Liver (tissue), 9 donors: Measurements from ENCODE around the gene TRPM2. TPM values are rescaled to one million over a fixed set of nuclear protein-coding genes. Genes with fewer than 3 reads are reported as not detected.
A peak's percentile ranks its signal among the peaks of the same experiment; 100 is the strongest.

ENCODE experiments used
- DNase-seq: peaks from one replicate; pipeline ENCODE4 v3.0.0-alpha.2; 2017; ENCODE audit warnings: low spot score
- H3K27ac ChIP-seq, 2 donors: one replicate each; pipeline ENCODE4 v1.7.0; 2013; ENCODE audit warnings: inconsistent platforms in 2 of 2, low read length in 2 of 2, control low read depth in 1 of 2, low read depth in 1 of 2, mild to moderate bottlenecking in 1 of 2
- H3K27me3 ChIP-seq, 4 donors: one replicate each; pipeline versions ENCODE4 v1.6.1 to v1.7.0; 2013; ENCODE audit warnings: low read length in 3 of 4, inconsistent platforms in 1 of 4, mild to moderate bottlenecking in 1 of 4, moderate library complexity in 1 of 4; ENCODE audit not compliant: control insufficient read depth in 4 of 4, insufficient read depth in 4 of 4
- H3K36me3 ChIP-seq, 4 donors: one replicate each; pipeline versions ENCODE4 v1.6.1 to v1.7.0; 2013; ENCODE audit warnings: low read length in 3 of 4, mild to moderate bottlenecking in 3 of 4, low read depth in 1 of 4, moderate library complexity in 1 of 4; ENCODE audit not compliant: control insufficient read depth in 4 of 4, insufficient read depth in 3 of 4
- H3K4me1 ChIP-seq, 4 donors: one replicate each; pipeline versions ENCODE4 v1.6.1 to v1.7.0; 2013; ENCODE audit warnings: low read length in 3 of 4, mild to moderate bottlenecking in 3 of 4, moderate library complexity in 1 of 4; ENCODE audit not compliant: control insufficient read depth in 4 of 4, insufficient read depth in 4 of 4
- H3K4me3 ChIP-seq, 3 donors: one replicate each; pipeline versions ENCODE4 v1.6.1 to v1.7.0; 2013; ENCODE audit warnings: low read length in 3 of 3, control low read depth in 1 of 3, low read depth in 1 of 3, mild to moderate bottlenecking in 1 of 3
- H3K9ac ChIP-seq, 2 donors: one replicate each; pipeline ENCODE4 v1.7.0; 2013; ENCODE audit warnings: low read length in 2 of 2, mild to moderate bottlenecking in 2 of 2, moderate library complexity in 2 of 2, control low read depth in 1 of 2, low read depth in 1 of 2
- H3K9me3 ChIP-seq, 4 donors: one replicate each; pipeline versions ENCODE4 v1.6.1 to v1.7.0; 2013; ENCODE audit warnings: low read length in 3 of 4; ENCODE audit not compliant: control insufficient read depth in 4 of 4
- CTCF ChIP-seq: fragments of 150-350 bp; IDR thresholded peaks from 2 replicates; pipeline ENCODE4 v1.5.1; 2017; ENCODE audit warnings: improper control_type of control experiment, low read depth, low read length; ENCODE audit not compliant: missing input control
- EGR1 ChIP-seq, 2 donors: IDR thresholded peaks; 2 replicates each; pipeline ENCODE4 v1.6.1; 2016 to 2018; ENCODE audit warnings: antibody characterized with exemption in 2 of 2, low read depth in 2 of 2
- FOXA1 ChIP-seq: IDR thresholded peaks from 2 replicates; pipeline ENCODE4 v1.6.1; 2016; ENCODE audit warnings: antibody characterized with exemption
- FOXA2 ChIP-seq: IDR thresholded peaks from 2 replicates; pipeline ENCODE4 v1.6.1; 2016; ENCODE audit warnings: antibody characterized with exemption
- GABPA ChIP-seq, 2 donors: IDR thresholded peaks in 1 of 2; conservative IDR thresholded peaks in 1 of 2; 2 replicates each; pipeline ENCODE4 v1.6.1; 2016; ENCODE audit warnings: antibody characterized with exemption in 2 of 2, mild to moderate bottlenecking in 1 of 2, moderate library complexity in 1 of 2
- HNF4A ChIP-seq, 2 donors: conservative IDR thresholded peaks; 2 replicates each; pipeline ENCODE4 v1.6.1; 2016; ENCODE audit warnings: antibody characterized with exemption in 2 of 2, mild to moderate bottlenecking in 2 of 2
- HNF4G ChIP-seq: IDR thresholded peaks from 2 replicates; pipeline ENCODE4 v1.6.1; 2016; ENCODE audit warnings: antibody characterized with exemption
- JUND ChIP-seq, 2 donors: IDR thresholded peaks; 2 replicates each; pipeline ENCODE4 v1.6.1; 2016; ENCODE audit warnings: antibody characterized with exemption in 2 of 2
- NR2F2 ChIP-seq: IDR thresholded peaks from 2 replicates; pipeline ENCODE4 v1.6.1; 2016; ENCODE audit warnings: antibody characterized with exemption
- RAD21 ChIP-seq, 2 donors: IDR thresholded peaks; 2 replicates each; pipeline ENCODE4 v1.6.1; 2016; ENCODE audit warnings: antibody characterized with exemption in 2 of 2, mild to moderate bottlenecking in 2 of 2
- REST ChIP-seq: IDR thresholded peaks from 2 replicates; pipeline ENCODE4 v1.6.1; 2016; ENCODE audit warnings: antibody characterized with exemption, mild to moderate bottlenecking
- RXRA ChIP-seq, 2 donors: IDR thresholded peaks; 2 replicates each; pipeline ENCODE4 v1.6.1; 2017 to 2018; ENCODE audit warnings: antibody characterized with exemption in 2 of 2, mild to moderate bottlenecking in 1 of 2
- SP1 ChIP-seq: IDR thresholded peaks from 2 replicates; pipeline ENCODE4 v1.6.1; 2018; ENCODE audit warnings: antibody characterized with exemption, mild to moderate bottlenecking
- TAF1 ChIP-seq: conservative IDR thresholded peaks from 2 replicates; pipeline ENCODE4 v1.6.1; 2016; ENCODE audit warnings: antibody characterized with exemption, mild to moderate bottlenecking
- YY1 ChIP-seq: IDR thresholded peaks from 2 replicates; pipeline ENCODE4 v1.6.1; 2016; ENCODE audit warnings: antibody characterized with exemption, mild to moderate bottlenecking
- WGBS: extraction: QIAGEN DNeasy Blood & Tissue Kit; methylation state at CpG from one replicate; pipeline ENCODE4 v1.1.7; 2013; 5-methylcytosine and 5-hydroxymethylcytosine counted together
- polyA plus RNA-seq, 2 donors: library from polyadenylated mRNA; stranded (reverse) in 1 of 2; unstranded in 1 of 2; fragments of 200-250 nt in 1 of 2; fragments of >200 nt in 1 of 2; fragmentation: Nextera tagmentation in 1 of 2; extraction: Ambion mirVana in 1 of 2; gene quantifications; one replicate each; pipeline versions ENCODE4 v1.2.1 to v1.2.3, GENCODE V29; 2013 to 2015
- total RNA-seq, 2 donors: library from RNA; depleted of rRNA; stranded (reverse); fragments of >200 nt; gene quantifications; one replicate each; pipeline ENCODE4 v1.2.3, GENCODE V29; 2014
- TF ChIP-seq, protein P1 (sequence below): IDR thresholded peaks from 2 replicates; pipeline ENCODE4 v1.6.1; 2016; ENCODE audit warnings: antibody characterized with exemption
- TF ChIP-seq, protein P2 (sequence below): IDR thresholded peaks from 2 replicates; pipeline ENCODE4 v1.6.1; 2016; ENCODE audit warnings: antibody characterized with exemption
- donor health status: healthy.
- donor health status: healthy.
- donor health status: healthy.
- donor health status: healthy.
- donor health status: healthy.

The TRPM2 gene
- total and polyA plus RNA-seq, 4 donors = 0.43 to 1.3 (median 0.63) TPM

GRCh38 chr21:44400791-44401385 is 47.5 kb downstream of the TRPM2 start:
- H3K27ac ChIP-seq = no peak overlapping the region
- DNase-seq = peak; percentile 22
- WGBS = 74% methylated on average over 14 of the region's 14 CpGs
- no peaks in the 10 kb centered on the region for H3K9me3 ChIP-seq
- H3K4me3 ChIP-seq = no peak overlapping the region
- H3K36me3 ChIP-seq = no peaks in the 10 kb centered on the region
- no peaks in the 10 kb centered on the region for H3K27me3 ChIP-seq
- no peaks in the 10 kb centered on the region for H3K4me1 ChIP-seq
- H3K9ac ChIP-seq = no peak overlapping the region
- TF ChIP-seq SP1 (no peak), TAF1 (no peak), EGR1 (IDR thresholded peaks at IDR 0.05; ENCODE audit: low read depth in 2 of 2) (no peak), REST (no peak), FOXA2 (no peak), NR2F2 (no peak), HNF4A (conservative IDR thresholded peaks at IDR 0.05) (no peak), CTCF (no peak), HNF4G (no peak), JUND (IDR thresholded peaks at IDR 0.05) (no peak), RAD21 (IDR thresholded peaks at IDR 0.05) (no peak), GABPA (IDR thresholded peaks at IDR 0.05 in 1 of 2, conservative IDR thresholded peaks at IDR 0.05 in 1 of 2) (no peak)
- TF ChIP-seq, protein P1, sequence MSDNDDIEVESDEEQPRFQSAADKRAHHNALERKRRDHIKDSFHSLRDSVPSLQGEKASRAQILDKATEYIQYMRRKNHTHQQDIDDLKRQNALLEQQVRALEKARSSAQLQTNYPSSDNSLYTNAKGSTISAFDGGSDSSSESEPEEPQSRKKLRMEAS = no peak
- TF ChIP-seq, protein P2, sequence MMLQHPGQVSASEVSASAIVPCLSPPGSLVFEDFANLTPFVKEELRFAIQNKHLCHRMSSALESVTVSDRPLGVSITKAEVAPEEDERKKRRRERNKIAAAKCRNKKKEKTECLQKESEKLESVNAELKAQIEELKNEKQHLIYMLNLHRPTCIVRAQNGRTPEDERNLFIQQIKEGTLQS = no peak

DNA sequence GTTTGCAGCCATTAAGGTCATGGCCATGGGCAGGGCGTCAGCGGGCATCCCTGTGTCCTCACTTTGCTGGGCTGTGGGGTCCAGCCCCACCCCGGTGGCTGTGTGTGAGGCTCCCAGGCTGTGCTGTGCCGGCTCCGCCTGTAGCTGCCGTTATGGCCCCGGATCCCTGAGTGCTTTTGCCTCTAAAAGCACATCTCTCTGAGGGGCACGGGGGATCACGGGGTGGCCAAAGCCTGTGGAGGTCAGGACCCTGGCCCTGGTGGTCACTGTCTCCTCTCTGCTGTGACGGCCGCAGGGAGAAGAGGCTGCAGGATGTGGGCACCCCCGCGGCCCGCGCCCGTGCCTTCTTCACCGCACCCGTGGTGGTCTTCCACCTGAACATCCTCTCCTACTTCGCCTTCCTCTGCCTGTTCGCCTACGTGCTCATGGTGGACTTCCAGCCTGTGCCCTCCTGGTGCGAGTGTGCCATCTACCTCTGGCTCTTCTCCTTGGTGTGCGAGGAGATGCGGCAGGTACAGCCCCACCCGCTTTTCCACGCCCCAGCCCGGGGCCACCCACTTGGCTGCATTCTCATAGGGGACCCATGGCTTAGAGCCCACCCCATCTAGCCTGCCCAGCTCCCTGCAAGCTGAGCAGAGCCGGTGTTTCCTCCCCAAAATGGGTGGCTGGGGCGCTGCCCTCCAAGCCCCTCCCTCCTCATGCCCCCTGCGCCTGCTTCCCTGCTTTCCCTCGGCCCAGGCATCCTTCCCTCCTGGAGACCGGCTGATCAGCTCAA is 48.2 kb downstream of the TRPM2 start:
- Histone ChIP-seq H3K27ac (no peak overlapping the region), H3K4me1 (no peaks in the 10 kb centered on the region), H3K4me3 (no peak overlapping the region), H3K36me3 (no peaks in the 10 kb centered on the region), H3K27me3 (no peaks in the 10 kb centered on the region), H3K9me3 (no peaks in the 10 kb centered on the region), H3K9ac (no peak overlapping the region)
- WGBS = 88% methylated on average over 32 of the region's 32 CpGs
- peak; percentile 26 for DNase-seq
- TF ChIP-seq REST = no peak
- TF ChIP-seq FOXA1 = no peak
- no peak for TF ChIP-seq RXRA (IDR thresholded peaks at IDR 0.05)
- TF ChIP-seq, protein P1 = no peak
- TF ChIP-seq NR2F2 = no peak
- no peak for TF ChIP-seq HNF4A (conservative IDR thresholded peaks at IDR 0.05)
- no peak for TF ChIP-seq GABPA (IDR thresholded peaks at IDR 0.05 in 1 of 2, conservative IDR thresholded peaks at IDR 0.05 in 1 of 2)
- no peak for TF ChIP-seq HNF4G
- no peak for TF ChIP-seq YY1
- TF ChIP-seq JUND (IDR thresholded peaks at IDR 0.05) = no peak
- TF ChIP-seq EGR1 (IDR thresholded peaks at IDR 0.05; ENCODE audit: low read depth in 2 of 2) = no peak
- TF ChIP-seq FOXA2 = no peak
- TF ChIP-seq CTCF = no peak
